ENCODE results near the gene C1orf198. TPM values are rescaled to one million over a fixed set of nuclear protein-coding genes. Genes with fewer than 3 reads are reported as not detected.

Gene C1orf198
- total and polyA plus RNA-seq, 4 donors, result 3.9 to 11.1 (median 10.4) TPM

DNA sequence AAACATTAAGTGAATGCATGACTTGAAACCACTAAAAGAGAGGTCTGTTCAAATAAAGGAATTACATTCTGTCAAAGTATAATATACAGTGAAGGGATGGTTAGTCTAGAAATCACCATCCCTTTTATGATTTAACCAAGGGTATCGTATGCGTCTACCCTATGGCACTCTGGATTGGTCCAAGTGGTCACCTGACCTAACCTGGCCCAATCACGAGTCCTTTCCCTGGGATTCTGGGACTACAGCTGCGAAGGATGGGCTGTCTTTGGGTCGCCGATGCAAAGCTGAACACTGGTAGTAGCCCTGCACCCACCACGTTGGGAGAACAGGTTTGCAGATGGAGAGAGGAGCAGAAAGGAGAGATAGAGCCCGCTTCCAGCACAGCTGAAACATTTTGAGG is 30.4 kb upstream of the C1orf198 start:
- H3K27ac ChIP-seq (ENCODE audit: low read depth in 1 of 2, low read length in 2 of 2), result no peak overlapping the region
- H3K4me3 ChIP-seq (ENCODE audit: low read depth in 1 of 3, low read length in 3 of 3), result no peak overlapping the region
- no peak overlapping the region for H3K9ac ChIP-seq (ENCODE audit: low read depth in 1 of 2, low read length in 2 of 2)
- 90% methylated on average over 8 of the region's 8 CpGs for WGBS
- H3K36me3 ChIP-seq (ENCODE audit: control insufficient read depth in 4 of 4, insufficient read depth in 3 of 4, low read depth in 1 of 4, low read length in 3 of 4), result no peaks in the 10 kb centered on the region
- H3K4me1 ChIP-seq (ENCODE audit: control insufficient read depth in 4 of 4, insufficient read depth in 4 of 4, low read length in 3 of 4), result no peaks in the 10 kb centered on the region
- TF ChIP-seq JUND (IDR thresholded peaks at IDR 0.05) (no peak), RXRA (IDR thresholded peaks at IDR 0.05) (no peak), RAD21 (IDR thresholded peaks at IDR 0.05) (no peak), SP1 (IDR thresholded peaks at IDR 0.05) (no peak), GABPA (IDR thresholded peaks at IDR 0.05 in 1 of 2, conservative IDR thresholded peaks at IDR 0.05 in 1 of 2) (no peak)
- no peaks in the 10 kb centered on the region for H3K27me3 ChIP-seq (ENCODE audit: control insufficient read depth in 4 of 4, insufficient read depth in 4 of 4, low read length in 3 of 4)
- DNase-seq (ENCODE audit: low spot score), result no peak
- H3K9me3 ChIP-seq (ENCODE audit: control insufficient read depth in 4 of 4, low read length in 3 of 4), result no peaks in the 10 kb centered on the region

DNA sequence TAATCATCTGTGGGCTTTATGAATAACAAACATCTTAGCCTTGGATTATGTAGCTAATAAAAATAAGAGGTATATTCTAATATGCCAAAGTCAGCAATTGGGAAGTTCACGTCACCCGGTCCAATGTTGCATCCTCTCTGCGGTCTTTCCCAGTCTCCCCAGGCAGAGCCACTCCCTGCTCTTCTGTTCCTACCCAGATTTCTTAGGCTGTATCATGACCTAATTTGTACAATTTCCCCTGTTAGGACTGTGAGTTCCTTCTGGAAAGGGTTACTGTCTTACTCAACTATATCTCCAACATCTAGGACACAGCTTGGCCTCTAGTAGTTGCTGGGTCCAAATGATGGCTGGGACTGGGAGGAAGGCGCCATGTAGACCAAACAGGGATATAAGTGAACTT is 29.8 kb upstream of the C1orf198 start:
- Histone ChIP-seq H3K9ac (ENCODE audit: low read depth in 1 of 2, low read length in 2 of 2) (no peak overlapping the region), H3K27ac (ENCODE audit: low read depth in 1 of 2, low read length in 2 of 2) (no peak overlapping the region), H3K36me3 (ENCODE audit: control insufficient read depth in 4 of 4, insufficient read depth in 3 of 4, low read depth in 1 of 4, low read length in 3 of 4) (no peaks in the 10 kb centered on the region), H3K4me3 (ENCODE audit: low read depth in 1 of 3, low read length in 3 of 3) (no peak overlapping the region), H3K27me3 (ENCODE audit: control insufficient read depth in 4 of 4, insufficient read depth in 4 of 4, low read length in 3 of 4) (no peaks in the 10 kb centered on the region), H3K4me1 (ENCODE audit: control insufficient read depth in 4 of 4, insufficient read depth in 4 of 4, low read length in 3 of 4) (no peaks in the 10 kb centered on the region), H3K9me3 (ENCODE audit: control insufficient read depth in 4 of 4, low read length in 3 of 4) (no peaks in the 10 kb centered on the region)
- TF ChIP-seq FOXA2 (IDR thresholded peaks at IDR 0.05) (no peak), TAF1 (conservative IDR thresholded peaks at IDR 0.05) (no peak), RXRA (IDR thresholded peaks at IDR 0.05) (no peak), HNF4A (conservative IDR thresholded peaks at IDR 0.05) (no peak), HNF4G (IDR thresholded peaks at IDR 0.05) (no peak), RAD21 (IDR thresholded peaks at IDR 0.05) (no peak), FOXA1 (IDR thresholded peaks at IDR 0.05) (no peak), SP1 (IDR thresholded peaks at IDR 0.05) (no peak), YY1 (IDR thresholded peaks at IDR 0.05) (no peak), GABPA (IDR thresholded peaks at IDR 0.05 in 1 of 2, conservative IDR thresholded peaks at IDR 0.05 in 1 of 2) (no peak), REST (IDR thresholded peaks at IDR 0.05) (no peak), JUND (IDR thresholded peaks at IDR 0.05) (no peak), NR2F2 (IDR thresholded peaks at IDR 0.05) (no peak)
- TF ChIP-seq, protein P1, sequence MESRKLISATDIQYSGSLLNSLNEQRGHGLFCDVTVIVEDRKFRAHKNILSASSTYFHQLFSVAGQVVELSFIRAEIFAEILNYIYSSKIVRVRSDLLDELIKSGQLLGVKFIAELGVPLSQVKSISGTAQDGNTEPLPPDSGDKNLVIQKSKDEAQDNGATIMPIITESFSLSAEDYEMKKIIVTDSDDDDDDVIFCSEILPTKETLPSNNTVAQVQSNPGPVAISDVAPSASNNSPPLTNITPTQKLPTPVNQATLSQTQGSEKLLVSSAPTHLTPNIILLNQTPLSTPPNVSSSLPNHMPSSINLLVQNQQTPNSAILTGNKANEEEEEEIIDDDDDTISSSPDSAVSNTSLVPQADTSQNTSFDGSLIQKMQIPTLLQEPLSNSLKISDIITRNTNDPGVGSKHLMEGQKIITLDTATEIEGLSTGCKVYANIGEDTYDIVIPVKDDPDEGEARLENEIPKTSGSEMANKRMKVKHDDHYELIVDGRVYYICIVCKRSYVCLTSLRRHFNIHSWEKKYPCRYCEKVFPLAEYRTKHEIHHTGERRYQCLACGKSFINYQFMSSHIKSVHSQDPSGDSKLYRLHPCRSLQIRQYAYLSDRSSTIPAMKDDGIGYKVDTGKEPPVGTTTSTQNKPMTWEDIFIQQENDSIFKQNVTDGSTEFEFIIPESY (IDR thresholded peaks at IDR 0.05), result no peak
- TF ChIP-seq, protein P2, sequence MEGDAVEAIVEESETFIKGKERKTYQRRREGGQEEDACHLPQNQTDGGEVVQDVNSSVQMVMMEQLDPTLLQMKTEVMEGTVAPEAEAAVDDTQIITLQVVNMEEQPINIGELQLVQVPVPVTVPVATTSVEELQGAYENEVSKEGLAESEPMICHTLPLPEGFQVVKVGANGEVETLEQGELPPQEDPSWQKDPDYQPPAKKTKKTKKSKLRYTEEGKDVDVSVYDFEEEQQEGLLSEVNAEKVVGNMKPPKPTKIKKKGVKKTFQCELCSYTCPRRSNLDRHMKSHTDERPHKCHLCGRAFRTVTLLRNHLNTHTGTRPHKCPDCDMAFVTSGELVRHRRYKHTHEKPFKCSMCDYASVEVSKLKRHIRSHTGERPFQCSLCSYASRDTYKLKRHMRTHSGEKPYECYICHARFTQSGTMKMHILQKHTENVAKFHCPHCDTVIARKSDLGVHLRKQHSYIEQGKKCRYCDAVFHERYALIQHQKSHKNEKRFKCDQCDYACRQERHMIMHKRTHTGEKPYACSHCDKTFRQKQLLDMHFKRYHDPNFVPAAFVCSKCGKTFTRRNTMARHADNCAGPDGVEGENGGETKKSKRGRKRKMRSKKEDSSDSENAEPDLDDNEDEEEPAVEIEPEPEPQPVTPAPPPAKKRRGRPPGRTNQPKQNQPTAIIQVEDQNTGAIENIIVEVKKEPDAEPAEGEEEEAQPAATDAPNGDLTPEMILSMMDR (IDR thresholded peaks at IDR 0.05; ENCODE audit: low read depth, low read length, missing input control), result no peak
- TF ChIP-seq, protein P3, sequence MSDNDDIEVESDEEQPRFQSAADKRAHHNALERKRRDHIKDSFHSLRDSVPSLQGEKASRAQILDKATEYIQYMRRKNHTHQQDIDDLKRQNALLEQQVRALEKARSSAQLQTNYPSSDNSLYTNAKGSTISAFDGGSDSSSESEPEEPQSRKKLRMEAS (IDR thresholded peaks at IDR 0.05), result no peak
- WGBS, result 97% methylated on average over 4 of the region's 4 CpGs
- no peak for DNase-seq (ENCODE audit: low spot score)
